ENCODE measurements around the gene S1PR2.
"Not testable (repeated sequence)": the region's sequence is repeated elsewhere in the genome, so short reads cannot be mapped to it uniquely, and the experiment has no call there.

Gene S1PR2

DNA sequence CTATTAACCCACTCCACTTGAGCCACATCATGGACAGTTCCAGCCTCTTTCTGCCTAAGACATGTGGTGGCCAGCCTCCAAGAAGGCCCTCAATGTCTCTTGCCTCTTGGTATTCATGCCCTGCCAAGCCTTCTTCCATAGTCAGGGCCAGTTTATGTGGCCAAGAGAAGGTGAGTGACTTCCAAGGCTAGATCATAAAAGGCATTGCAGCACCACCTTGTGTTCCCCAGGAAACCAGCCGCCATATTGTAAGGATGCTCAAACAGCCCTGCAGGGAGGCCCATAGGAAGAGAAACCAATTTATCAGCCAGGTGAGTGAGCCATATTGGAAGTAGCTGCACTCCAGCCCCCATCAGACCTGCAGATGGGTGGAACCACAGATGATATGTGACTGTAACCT is 24.1 kb downstream of the S1PR2 start:
- H3K36me3 ChIP-seq (ENCODE audit: control insufficient read depth, insufficient read depth, low read length): no peaks in the 10 kb centered on the region
- H3K4me3 ChIP-seq (ENCODE audit: low read length): no peak overlapping the region
- no CpG with 5 or more reads among the region's 1 CpG for WGBS (ENCODE audit: insufficient coverage, insufficient read length)
- H3K27ac ChIP-seq (ENCODE audit: low read length): no peak overlapping the region
- no peaks in the 10 kb centered on the region for H3K27me3 ChIP-seq (ENCODE audit: control insufficient read depth, insufficient read depth, low read length)
- H3K9me3 ChIP-seq (ENCODE audit: control insufficient read depth, insufficient read depth, low read length): no peaks in the 10 kb centered on the region
- H3K4me1 ChIP-seq (ENCODE audit: control insufficient read depth, insufficient read depth, low read length): peaks cover 4% of the 10 kb centered on the region; the same call in 1 of the 2 replicates
- DNase-seq (ENCODE audit: low read depth, low spot score): no peak

- no peak for DNase-seq (ENCODE audit: low read depth, low spot score)
- no CpG with 5 or more reads among the region's 10 CpGs for WGBS (ENCODE audit: insufficient coverage, insufficient read length)
- H3K27ac ChIP-seq (ENCODE audit: low read length): no peak overlapping the region
- H3K36me3 ChIP-seq (ENCODE audit: control insufficient read depth, insufficient read depth, low read length): no peaks in the 10 kb centered on the region
- no peak overlapping the region for H3K4me3 ChIP-seq (ENCODE audit: low read length)
- peaks cover 4% of the 10 kb centered on the region; the same call in 1 of the 2 replicates for H3K4me1 ChIP-seq (ENCODE audit: control insufficient read depth, insufficient read depth, low read length)
- H3K9me3 ChIP-seq (ENCODE audit: control insufficient read depth, insufficient read depth, low read length): no peaks in the 10 kb centered on the region
- no peaks in the 10 kb centered on the region for H3K27me3 ChIP-seq (ENCODE audit: control insufficient read depth, insufficient read depth, low read length)
Measured at GRCh38 chr19:10206226-10206885, 24.8 kb downstream of the S1PR2 start.

DNA sequence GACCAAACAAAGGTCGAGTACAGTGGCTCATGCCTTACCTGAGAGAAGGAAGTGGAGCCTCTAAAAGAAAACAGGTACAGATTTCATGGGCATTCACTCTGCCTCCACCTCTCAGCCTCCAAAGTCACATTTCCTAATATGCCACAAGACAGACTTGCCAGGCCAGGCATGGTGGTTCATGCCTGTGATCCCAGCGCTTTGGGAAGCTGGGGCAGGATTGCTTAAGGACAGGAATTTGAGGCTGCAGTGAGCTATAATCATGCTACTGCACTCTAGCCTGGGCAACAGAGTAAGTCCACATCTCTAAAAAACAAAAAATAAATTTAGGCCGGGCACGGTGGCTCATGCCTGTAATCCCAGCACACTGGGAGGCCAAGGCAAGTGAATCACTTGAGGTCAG is 25.5 kb downstream of the S1PR2 start:
- Histone ChIP-seq H3K36me3 (ENCODE audit: control insufficient read depth, insufficient read depth, low read length) (no peaks in the 10 kb centered on the region), H3K27me3 (ENCODE audit: control insufficient read depth, insufficient read depth, low read length) (no peaks in the 10 kb centered on the region), H3K4me1 (ENCODE audit: control insufficient read depth, insufficient read depth, low read length) (peaks cover 4% of the 10 kb centered on the region; the same call in 1 of the 2 replicates), H3K4me3 (ENCODE audit: low read length) (no peak overlapping the region), H3K9me3 (ENCODE audit: control insufficient read depth, insufficient read depth, low read length) (no peaks in the 10 kb centered on the region), H3K27ac (ENCODE audit: low read length) (no peak overlapping the region)
- no peak for DNase-seq (ENCODE audit: low read depth, low spot score)
- no CpG with 5 or more reads among the region's 4 CpGs for WGBS (ENCODE audit: insufficient coverage, insufficient read length)

- Histone ChIP-seq H3K36me3 (ENCODE audit: control insufficient read depth, insufficient read depth, low read length) (no peaks in the 10 kb centered on the region), H3K4me3 (ENCODE audit: low read length) (no peak overlapping the region), H3K4me1 (ENCODE audit: control insufficient read depth, insufficient read depth, low read length) (peaks cover 4% of the 10 kb centered on the region; the same call in 1 of the 2 replicates), H3K27ac (ENCODE audit: low read length) (no peak overlapping the region), H3K27me3 (ENCODE audit: control insufficient read depth, insufficient read depth, low read length) (no peaks in the 10 kb centered on the region), H3K9me3 (ENCODE audit: control insufficient read depth, insufficient read depth, low read length) (no peaks in the 10 kb centered on the region)
- no peak for DNase-seq (ENCODE audit: low read depth, low spot score)
- no CpG with 5 or more reads among the region's 3 CpGs for WGBS (ENCODE audit: insufficient coverage, insufficient read length)
Measured at GRCh38 chr19:10203686-10204085, 27.4 kb downstream of the S1PR2 start.

DNA sequence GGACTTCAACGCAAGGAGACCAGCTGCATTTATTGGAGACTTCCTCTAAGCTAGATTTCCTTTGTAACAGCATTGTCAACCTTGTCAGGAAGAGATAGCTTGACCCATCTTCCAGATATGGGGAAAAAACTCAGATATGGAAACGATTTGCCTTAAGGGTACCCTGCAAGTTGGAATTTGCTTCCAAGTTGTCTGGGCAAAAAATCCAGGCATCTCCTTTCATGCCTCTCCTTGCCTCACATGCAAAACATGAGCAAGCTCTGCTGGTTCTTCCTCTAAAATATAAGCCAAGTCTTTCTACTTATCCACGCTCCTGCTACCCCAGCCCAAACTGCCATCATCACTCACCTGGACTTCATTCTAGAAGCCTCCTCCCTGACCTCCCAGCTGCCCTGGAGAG is 30.0 kb downstream of the S1PR2 start:
- DNase-seq (ENCODE audit: low read depth, low spot score): no peak
- no peaks in the 10 kb centered on the region for H3K27me3 ChIP-seq (ENCODE audit: control insufficient read depth, insufficient read depth, low read length)
- H3K9me3 ChIP-seq (ENCODE audit: control insufficient read depth, insufficient read depth, low read length): no peaks in the 10 kb centered on the region
- no peak overlapping the region for H3K27ac ChIP-seq (ENCODE audit: low read length)
- H3K36me3 ChIP-seq (ENCODE audit: control insufficient read depth, insufficient read depth, low read length): no peaks in the 10 kb centered on the region
- H3K4me1 ChIP-seq (ENCODE audit: control insufficient read depth, insufficient read depth, low read length): peaks cover 3% of the 10 kb centered on the region; the same call in 1 of the 2 replicates
- no CpG with 5 or more reads among the region's 3 CpGs for WGBS (ENCODE audit: insufficient coverage, insufficient read length)
- H3K4me3 ChIP-seq (ENCODE audit: low read length): no peak overlapping the region

GRCh38 chr19:10200101-10200500 is 31.0 kb downstream of the S1PR2 start:
- H3K36me3 ChIP-seq (ENCODE audit: control insufficient read depth, insufficient read depth, low read length); DNase-seq (ENCODE audit: low read depth, low spot score); H3K27me3 ChIP-seq (ENCODE audit: control insufficient read depth, insufficient read depth, low read length); H3K27ac ChIP-seq (ENCODE audit: low read length); H3K4me3 ChIP-seq (ENCODE audit: low read length); H3K4me1 ChIP-seq (ENCODE audit: control insufficient read depth, insufficient read depth, low read length); H3K9me3 ChIP-seq (ENCODE audit: control insufficient read depth, insufficient read depth, low read length): not testable (repeated sequence)
- WGBS (ENCODE audit: insufficient coverage, insufficient read length): no CpG with 5 or more reads among the region's 15 CpGs

GRCh38 chr19:10198889-10199644 is 32.1 kb downstream of the S1PR2 start:
- not testable (repeated sequence) for H3K27me3 ChIP-seq (ENCODE audit: control insufficient read depth, insufficient read depth, low read length); H3K9me3 ChIP-seq (ENCODE audit: control insufficient read depth, insufficient read depth, low read length); H3K27ac ChIP-seq (ENCODE audit: low read length); H3K4me3 ChIP-seq (ENCODE audit: low read length); DNase-seq (ENCODE audit: low read depth, low spot score); H3K4me1 ChIP-seq (ENCODE audit: control insufficient read depth, insufficient read depth, low read length); H3K36me3 ChIP-seq (ENCODE audit: control insufficient read depth, insufficient read depth, low read length)
- WGBS (ENCODE audit: insufficient coverage, insufficient read length): no CpG with 5 or more reads among the region's 11 CpGs

DNA sequence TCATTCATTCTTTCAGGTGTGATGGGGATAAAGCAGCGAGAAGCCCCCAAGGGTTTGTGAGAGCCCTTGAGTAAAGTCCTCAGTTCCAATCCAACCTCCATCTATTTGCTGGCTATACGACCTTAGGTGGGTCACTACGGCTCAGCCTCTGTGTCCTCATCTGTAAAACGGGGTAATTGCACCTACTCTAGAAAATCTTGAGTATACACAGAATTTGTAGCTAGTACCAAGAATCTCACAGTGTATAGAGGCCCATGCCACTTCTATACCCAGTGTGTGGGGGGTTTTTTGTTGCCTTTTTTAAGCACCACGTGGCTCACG is 36.0 kb downstream of the S1PR2 start:
- H3K36me3 ChIP-seq (ENCODE audit: control insufficient read depth, insufficient read depth, low read length): no peaks in the 10 kb centered on the region
- no peak for DNase-seq (ENCODE audit: low read depth, low spot score)
- peak overlapping the region; percentile 89; the same call in 1 of the 2 replicates for H3K4me3 ChIP-seq (ENCODE audit: low read length)
- no peaks in the 10 kb centered on the region for H3K9me3 ChIP-seq (ENCODE audit: control insufficient read depth, insufficient read depth, low read length)
- WGBS (ENCODE audit: insufficient coverage, insufficient read length): no CpG with 5 or more reads among the region's 6 CpGs
- no peak overlapping the region for H3K27ac ChIP-seq (ENCODE audit: low read length)
- H3K27me3 ChIP-seq (ENCODE audit: control insufficient read depth, insufficient read depth, low read length): no peaks in the 10 kb centered on the region
- H3K4me1 ChIP-seq (ENCODE audit: control insufficient read depth, insufficient read depth, low read length): peaks cover 2% of the 10 kb centered on the region; the same call in 1 of the 2 replicates

- H3K9me3 ChIP-seq (ENCODE audit: control insufficient read depth, insufficient read depth, low read length): no peaks in the 10 kb centered on the region
- peaks cover 2% of the 10 kb centered on the region; the same call in 1 of the 2 replicates for H3K4me1 ChIP-seq (ENCODE audit: control insufficient read depth, insufficient read depth, low read length)
- DNase-seq (ENCODE audit: low read depth, low spot score): peak; percentile 91
- H3K27ac ChIP-seq (ENCODE audit: low read length): no peak within 1 kb of the TSS
- no peaks in the 10 kb centered on the region for H3K27me3 ChIP-seq (ENCODE audit: control insufficient read depth, insufficient read depth, low read length)
- H3K4me3 ChIP-seq (ENCODE audit: low read length): peak within 1 kb of the TSS; percentile 89
- H3K36me3 ChIP-seq (ENCODE audit: control insufficient read depth, insufficient read depth, low read length): no peaks in the 10 kb centered on the region
- no CpG with 5 or more reads among the region's 71 CpGs for WGBS (ENCODE audit: insufficient coverage, insufficient read length)
Measured at GRCh38 chr19:10194500-10195198, 36.5 kb downstream of the S1PR2 start, which contains the start of gene DNMT1. Gene DNMT1, minus strand, starts transcription at chr19:10194953. Its CDS starts 54 bp downstream, at chr19:10194899.

- Histone ChIP-seq H3K9me3 (ENCODE audit: control insufficient read depth, insufficient read depth, low read length) (no peaks in the 10 kb centered on the region), H3K27ac (ENCODE audit: low read length) (no peak overlapping the region), H3K4me1 (ENCODE audit: control insufficient read depth, insufficient read depth, low read length) (peaks cover 2% of the 10 kb centered on the region; the same call in 1 of the 2 replicates), H3K27me3 (ENCODE audit: control insufficient read depth, insufficient read depth, low read length) (no peaks in the 10 kb centered on the region), H3K4me3 (ENCODE audit: low read length) (peak overlapping the region; percentile 89), H3K36me3 (ENCODE audit: control insufficient read depth, insufficient read depth, low read length) (no peaks in the 10 kb centered on the region)
- DNase-seq (ENCODE audit: low read depth, low spot score): peak; percentile 11
- WGBS (ENCODE audit: insufficient coverage, insufficient read length): no CpG with 5 or more reads among the region's 30 CpGs
Measured at GRCh38 chr19:10193790-10194499, 37.2 kb downstream of the S1PR2 start.
